ENCODE data around the gene THSD7B.

DNA sequence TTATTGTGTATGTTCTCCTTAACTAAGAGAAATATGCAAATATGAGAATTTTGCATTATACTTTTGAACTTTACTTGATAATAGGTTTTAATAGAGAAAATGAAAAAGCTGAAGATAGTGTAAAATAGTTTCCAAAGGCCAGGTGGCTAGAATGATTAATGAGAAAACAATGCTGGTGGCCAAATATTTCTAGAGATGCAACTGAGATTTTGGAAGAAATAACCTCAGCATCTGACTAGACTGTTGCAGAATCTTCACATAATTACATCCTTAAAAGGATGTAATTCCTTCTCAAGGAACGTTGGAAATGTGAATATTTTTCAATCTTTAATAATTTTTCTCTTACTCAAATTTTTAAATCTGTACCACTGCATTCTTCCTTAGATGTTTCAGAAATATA is 434.4 kb downstream of the THSD7B start:
- TF ChIP-seq EZH2 (IDR thresholded peaks at IDR 0.05; ENCODE audit: borderline replicate concordance, low read length) (no peak), CTCF (conservative IDR thresholded peaks at IDR 0.05 in 1 of 2, IDR thresholded peaks at IDR 0.05 in 1 of 2; ENCODE audit: extremely low read depth in 1 of 2, insufficient read depth in 1 of 2, low read depth in 1 of 2, low read length in 2 of 2) (no peak)

Measured in mammary epithelial cell (primary cell).